HG02981 (cell line): ENCODE results near the gene NPIPA2.
A peak's percentile ranks its signal among the peaks of the same experiment; 100 is the strongest.
"Not testable (repeated sequence)": the region's sequence is repeated elsewhere in the genome, so short reads cannot be mapped to it uniquely, and the experiment has no call there.

Experiments
- ATAC-seq: cut with Tn5 transposase; IDR thresholded peaks from one replicate; pipeline ENCODE4 v1.9.1; 2021; ENCODE audit warnings: mild to moderate bottlenecking, moderate library complexity; ENCODE audit not compliant: unreplicated experiment

NPIPA2 gene

GRCh38 chr16:14742273-14743128 lies at the start of gene NPIPA2:
NPIPA2 (plus strand) TSS chr16:14742533; CDS start chr16:14748066, 5,533 bp downstream.
- peak; percentile 99 for ATAC-seq

DNA sequence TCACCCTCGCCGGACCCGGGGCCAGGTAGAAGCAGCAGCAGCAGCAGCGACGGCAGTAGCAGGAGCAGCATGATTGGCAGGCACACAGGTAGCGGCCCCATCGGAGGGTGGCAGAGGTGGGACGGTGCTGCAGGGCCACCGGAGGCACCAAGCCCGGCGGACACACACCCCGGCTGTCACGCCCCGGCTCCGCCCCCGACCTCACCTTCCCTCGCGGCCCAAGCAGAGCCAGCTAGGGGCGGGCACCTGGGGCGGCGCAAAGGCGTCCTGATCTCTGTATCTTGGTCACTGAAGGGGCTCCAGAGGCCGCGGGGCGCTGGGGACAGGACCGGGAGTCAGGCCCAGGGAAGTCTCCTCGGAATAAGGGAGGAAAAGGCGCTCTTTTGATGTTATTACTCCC lies 48.2 kb upstream of the NPIPA2 start, which contains the start of gene PLA2G10:
PLA2G10 (minus strand) TSS at position 180 of the 400 bp plus-strand sequence; CDS start at position 101, 79 bp downstream.
- not testable (repeated sequence) for ATAC-seq

GRCh38 chr16:14701859-14702258 lies 40.5 kb upstream of the NPIPA2 start:
- not testable (repeated sequence) for ATAC-seq

DNA sequence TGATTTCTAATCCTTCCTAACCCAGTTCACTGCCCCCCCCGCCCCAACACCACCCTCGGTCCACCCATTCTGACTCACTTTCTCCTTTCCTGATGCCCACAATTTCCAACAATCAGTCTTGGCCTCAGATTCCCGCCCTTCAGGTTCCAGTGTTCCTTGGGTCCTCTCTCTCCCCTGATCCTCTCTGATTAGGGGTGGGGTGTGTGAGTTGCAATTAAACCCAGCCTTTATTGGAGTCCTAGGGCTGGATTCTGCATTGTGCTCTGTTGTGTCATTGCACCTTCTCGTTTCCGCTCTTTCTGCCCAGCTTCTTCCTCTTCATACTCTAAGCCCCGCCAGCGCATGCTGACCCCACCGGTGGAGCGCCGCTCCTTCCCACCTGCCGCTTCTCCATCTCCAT lies 39.7 kb upstream of the NPIPA2 start:
- ATAC-seq = not testable (repeated sequence)

GRCh38 chr16:14703156-14704011 lies 38.9 kb upstream of the NPIPA2 start, which contains the start of gene NPIPA3:
NPIPA3 (plus strand) TSS chr16:14703411; CDS start chr16:14708944, 5,533 bp downstream.
- ATAC-seq = peak; percentile 99

- ATAC-seq = not testable (repeated sequence)
These were observed 9.1 kb upstream of the NPIPA2 start for GRCh38 chr16:14733233-14733632.

DNA sequence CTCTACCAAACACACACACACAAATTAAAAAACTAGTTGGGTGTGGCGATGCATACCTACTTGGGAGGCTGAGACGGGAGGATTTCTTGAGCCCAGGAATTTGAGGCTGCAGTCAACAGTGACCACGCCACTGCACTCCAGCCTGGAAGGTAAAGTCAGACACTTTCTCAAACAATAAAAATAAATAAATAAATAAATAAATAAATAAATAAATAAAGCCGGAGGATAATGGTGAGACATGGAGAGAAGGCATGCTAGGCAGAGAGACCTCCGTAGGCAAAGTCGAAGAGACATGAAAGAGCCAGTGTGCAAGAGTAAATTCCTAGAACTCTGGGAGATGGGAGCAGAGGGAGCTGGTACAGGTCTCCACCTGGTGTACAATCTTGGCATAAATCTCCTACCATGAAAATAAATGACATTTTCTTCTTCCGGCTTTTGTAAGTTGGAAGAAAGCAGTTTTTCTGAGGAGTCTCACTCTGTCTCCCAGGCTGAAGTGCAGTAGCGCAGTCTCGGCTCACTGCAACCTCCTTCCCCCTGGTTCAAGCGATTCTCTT lies 1.4 kb upstream of the NPIPA2 start:
- ATAC-seq = not testable (repeated sequence)

- not testable (repeated sequence) for ATAC-seq
These were observed 539 bp upstream of the NPIPA2 start for GRCh38 chr16:14741794-14742193.

GRCh38 chr16:14773654-14774053 lies 31.3 kb downstream of the NPIPA2 start:
- not testable (repeated sequence) for ATAC-seq

DNA sequence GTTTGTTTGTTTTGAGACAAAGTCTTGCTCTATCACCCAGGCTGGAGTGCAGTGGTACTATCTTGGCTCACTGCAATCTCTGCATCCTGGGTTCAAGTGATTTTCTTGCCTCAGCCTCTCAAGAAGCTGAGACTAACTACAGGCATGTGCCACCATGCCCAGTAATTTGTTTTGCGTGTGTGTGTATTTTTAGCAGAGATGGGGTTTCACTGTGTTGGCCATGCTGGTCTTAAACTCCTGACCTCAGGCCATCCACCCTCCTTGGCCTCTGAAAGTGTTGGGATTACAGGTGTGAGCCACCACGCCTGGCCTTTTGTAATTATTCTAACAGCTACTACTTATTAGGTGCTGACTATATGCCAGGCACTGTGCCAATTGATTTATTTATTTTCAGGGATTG lies 33.3 kb downstream of the NPIPA2 start:
- ATAC-seq = not testable (repeated sequence)

DNA sequence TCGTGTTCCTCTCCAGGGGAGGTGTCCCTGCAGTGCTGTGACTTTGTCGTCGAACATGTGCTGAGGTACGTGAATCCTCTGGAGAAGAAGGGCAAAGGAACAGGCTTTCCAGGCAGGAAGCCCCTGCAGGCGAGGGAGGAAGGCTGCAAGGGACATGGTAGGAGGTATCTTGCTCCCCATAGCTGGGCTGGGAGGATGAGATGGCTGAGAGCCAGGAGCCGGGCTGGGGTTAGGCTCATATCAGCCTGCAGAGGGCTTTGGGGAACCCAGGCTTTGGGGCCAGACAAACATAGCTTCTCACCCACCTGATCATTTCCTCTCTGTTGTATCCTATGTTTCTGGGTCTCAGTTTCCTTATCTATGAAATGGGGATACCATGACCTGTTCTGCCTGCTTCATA lies 34.4 kb downstream of the NPIPA2 start:
- ATAC-seq = not testable (repeated sequence)

DNA sequence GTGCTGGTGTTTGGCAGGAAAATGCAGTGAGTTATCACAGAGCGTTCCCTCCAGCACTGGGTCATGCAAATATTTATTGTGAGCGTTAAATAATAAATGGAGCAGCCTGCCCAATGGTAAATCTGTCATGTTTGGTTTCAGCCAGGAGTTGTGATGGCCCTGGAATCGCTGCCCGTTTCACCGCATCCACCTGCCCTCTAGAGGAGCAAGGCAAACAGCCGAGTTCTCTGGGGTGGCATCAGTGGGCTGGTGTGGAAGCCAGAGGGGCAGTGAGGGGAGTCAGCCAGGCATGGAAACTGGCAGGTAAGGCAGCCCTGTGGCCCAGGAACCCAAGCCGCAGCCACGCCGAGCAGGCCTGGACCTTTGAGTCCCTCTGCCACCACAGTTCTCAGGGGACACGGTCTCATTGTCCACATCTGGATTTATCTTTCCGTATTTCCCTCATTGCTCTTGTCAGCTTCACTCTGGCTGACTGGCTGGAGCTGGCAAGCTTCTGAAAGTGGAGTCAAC lies 37.1 kb downstream of the NPIPA2 start:
- not testable (repeated sequence) for ATAC-seq

- ATAC-seq = not testable (repeated sequence)
These were observed 43.8 kb downstream of the NPIPA2 start for GRCh38 chr16:14786180-14786579.

- ATAC-seq = not testable (repeated sequence)
These were observed 47.2 kb downstream of the NPIPA2 start for GRCh38 chr16:14789577-14789976.

- ATAC-seq = not testable (repeated sequence)
These were observed 48.1 kb downstream of the NPIPA2 start for GRCh38 chr16:14790320-14790956.

DNA sequence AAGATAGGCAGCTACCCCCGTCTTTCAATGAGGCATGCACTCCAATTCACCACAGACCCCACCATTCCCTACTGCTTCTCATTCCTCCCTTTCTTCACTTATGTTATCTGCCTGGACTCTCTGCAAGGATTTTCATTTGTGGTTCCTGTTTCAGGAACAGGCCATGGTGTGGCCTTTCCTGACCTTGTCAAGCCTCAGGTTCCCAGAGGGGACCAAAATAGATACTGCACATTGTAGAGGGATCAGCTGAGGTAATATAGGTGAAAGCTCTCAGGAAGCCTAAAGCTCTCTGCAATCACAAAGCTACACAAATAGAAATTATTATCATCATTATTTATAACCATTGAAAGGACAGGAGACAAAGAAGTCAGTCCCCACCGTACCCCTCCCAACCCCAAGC lies 50.6 kb downstream of the NPIPA2 start:
- ATAC-seq = not testable (repeated sequence)

- not testable (repeated sequence) for ATAC-seq
These were observed 55.2 kb downstream of the NPIPA2 start for GRCh38 chr16:14797558-14797957.

GRCh38 chr16:14803577-14803976 lies 61.2 kb downstream of the NPIPA2 start:
- ATAC-seq = not testable (repeated sequence)

GRCh38 chr16:14807184-14807678 lies 64.9 kb downstream of the NPIPA2 start:
- not testable (repeated sequence) for ATAC-seq

DNA sequence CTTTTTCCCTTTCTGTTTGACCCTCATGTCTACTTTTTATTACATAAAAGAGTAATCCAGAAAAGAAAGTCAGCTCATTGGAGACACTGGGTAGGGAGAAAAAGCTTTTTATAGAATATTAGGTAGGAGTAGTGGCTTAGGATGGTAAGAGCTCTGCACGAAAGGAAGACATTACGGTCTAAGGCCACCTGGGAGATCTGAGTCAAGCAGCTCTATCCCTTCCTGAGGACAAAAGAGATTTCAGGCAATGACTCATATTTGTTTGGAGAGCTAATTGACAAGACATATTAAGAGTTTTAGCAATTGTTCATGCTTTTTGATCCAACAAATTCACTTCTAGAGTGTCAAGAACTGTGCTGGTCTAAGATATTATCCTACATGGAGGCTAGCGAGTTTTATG lies 71.6 kb downstream of the NPIPA2 start:
- ATAC-seq = not testable (repeated sequence)
